A549 (cell line): Measurements from ENCODE around the gene SNX3. TPM values are rescaled to one million over a fixed set of nuclear protein-coding genes. Genes with fewer than 3 reads are reported as not detected.
"Not testable (repeated sequence)": the region's sequence is repeated elsewhere in the genome, so short reads cannot be mapped to it uniquely, and the experiment has no call there.

Experiments
- ATAC-seq, 2 experiments: fragments of 200-7000 bp in 1 of 2; fragments of >200 bp in 1 of 2; cut with Nextera tagmentation in 1 of 2; cut with Tn5 transposase in 1 of 2; 3 replicates each; pipeline versions ENCODE4 v1.8.0 to v1.9.1; 2018 to 2020; ENCODE audit warnings: mild to moderate bottlenecking in 1 of 2, moderate library complexity in 1 of 2
- CTCF ChIA-PET: fragments of 300-600 bp; sonication (Branson Sonifier 250); formaldehyde crosslinking; extraction: SDS; loops from one replicate; lab custom pipeline; 2021; ENCODE audit warnings: antibody characterized with exemption, inconsistent platforms; lab: Yijun Ruan, JAX
- POLR2A ChIA-PET: fragments of 350-600 bp; formaldehyde crosslinking; extraction: SDS; loops from one replicate; lab custom pipeline; 2021; ENCODE audit warnings: antibody characterized with exemption, inconsistent platforms; lab: Yijun Ruan, JAX
- DNase-seq, 2 experiments: peaks; one replicate each; pipeline versions ENCODE4 v3.0.0 to v3.0.0-alpha.2; 2011 to 2016; ENCODE audit warnings: low read depth in 1 of 2, low spot score in 1 of 2
- FAIRE-seq: peaks from 2 replicates; lab custom pipeline; 2011; peaks lifted over from hg19 to GRCh38; lab: Jason Lieb, UNC
- H3K27ac ChIP-seq, 2 experiments: fragments of >200 bp; sonication (Bioruptor Twin); formaldehyde crosslinking; 3 replicates each; pipeline ENCODE4 v1.5.1; 2016 to 2017
- H3K4me1 ChIP-seq: fragments of >200 bp; sonication (Bioruptor Twin); formaldehyde crosslinking; 3 replicates; pipeline ENCODE4 v1.6.1; 2016
- H3K4me2 ChIP-seq: fragments of >200 bp; sonication (Bioruptor Twin); formaldehyde crosslinking; 3 replicates; pipeline ENCODE4 v1.6.1; 2016
- H3K4me3 ChIP-seq: fragments of >200 bp; sonication (Bioruptor Twin); formaldehyde crosslinking; 3 replicates; pipeline ENCODE4 v1.5.1; 2016
- H3K9me3 ChIP-seq: fragments of >200 bp; sonication (Bioruptor Twin); formaldehyde crosslinking; 3 replicates; pipeline ENCODE4 v1.6.1; 2016
- BHLHE40 ChIP-seq: IDR thresholded peaks from 2 replicates; pipeline ENCODE4 v1.6.1; 2012; ENCODE audit warnings: low read depth, low read length, inconsistent platforms
- CEBPB ChIP-seq, 2 experiments: fragments of >200 bp in 1 of 2; sonication (Bioruptor Twin) in 1 of 2; formaldehyde crosslinking in 1 of 2; IDR thresholded peaks; 2 replicates each; pipeline ENCODE4 v1.6.1; 2012 to 2016
- EHF ChIP-seq: fragments of 250-450 bp; sonication (Bioruptor Pico); IDR thresholded peaks from 2 replicates; pipeline ENCODE4 v1.5.0; 2020; ENCODE audit warnings: mild to moderate bottlenecking
- EP300 ChIP-seq, 2 experiments: fragments of >200 bp; sonication (Bioruptor Twin); formaldehyde crosslinking; IDR thresholded peaks; 2 replicates in 1 of 2; 3 replicates in 1 of 2; pipeline ENCODE4 v1.6.1; 2016 to 2017
- ESRRA ChIP-seq: fragments of 150-350 bp; IDR thresholded peaks from 2 replicates; pipeline ENCODE4 v1.6.1; 2014; ENCODE audit warnings: mild to moderate bottlenecking, low read length, borderline replicate concordance
- HDAC2 ChIP-seq: fragments of 200-600 bp; sonication (generic); IDR thresholded peaks from 2 replicates; pipeline ENCODE4 v1.6.1; 2016
- HES2 ChIP-seq: fragments of >200 bp; sonication (Bioruptor Twin); formaldehyde crosslinking; IDR thresholded peaks from 2 replicates; pipeline ENCODE4 v1.6.1; 2016
- HEYL ChIP-seq: fragments of 250-450 bp; sonication (Bioruptor Pico); IDR thresholded peaks from 2 replicates; pipeline ENCODE4 v1.8.0; 2021; ENCODE audit warnings: mild to moderate bottlenecking, moderate library complexity
- HOXB13 ChIP-seq: fragments of 250-450 bp; sonication (Bioruptor Pico); IDR thresholded peaks from 2 replicates; pipeline ENCODE4 v1.5.0; 2020; ENCODE audit warnings: low read depth, mild to moderate bottlenecking, moderate library complexity
- JUN ChIP-seq, 2 experiments: fragments of >200 bp; sonication (Bioruptor Twin); formaldehyde crosslinking; IDR thresholded peaks; 2 replicates in 1 of 2; 3 replicates in 1 of 2; pipeline ENCODE4 v1.6.1; 2016 to 2017
- JUNB ChIP-seq: fragments of >200 bp; sonication (Bioruptor Twin); formaldehyde crosslinking; IDR thresholded peaks from 2 replicates; pipeline ENCODE4 v1.6.1; 2016
- MAX ChIP-seq: IDR thresholded peaks from 2 replicates; pipeline ENCODE4 v1.6.1; 2012
- MAZ ChIP-seq: fragments of 150-350 bp; IDR thresholded peaks from 2 replicates; pipeline ENCODE4 v1.6.1; 2014; ENCODE audit warnings: antibody characterized with exemption, low read depth, low read length, borderline replicate concordance
- NFE2L2 ChIP-seq: fragments of 150-350 bp; conservative IDR thresholded peaks from 2 replicates; pipeline ENCODE4 v1.6.1; 2014; ENCODE audit warnings: low read length
- NPAS2 ChIP-seq: fragments of 250-450 bp; sonication (Bioruptor Pico); IDR thresholded peaks from 2 replicates; pipeline ENCODE4 v1.8.0; 2022; ENCODE audit warnings: mild to moderate bottlenecking, moderate library complexity, borderline replicate concordance
- PBX3 ChIP-seq: IDR thresholded peaks from 2 replicates; pipeline ENCODE4 v1.6.1; 2012
- PHF8 ChIP-seq: fragments of 200-600 bp; sonication (generic); IDR thresholded peaks from 2 replicates; pipeline ENCODE4 v1.6.1; 2016; ENCODE audit warnings: low read depth, mild to moderate bottlenecking, antibody characterized with exemption, moderate library complexity, borderline replicate concordance
- POLR2AphosphoS2 ChIP-seq: conservative IDR thresholded peaks from 2 replicates; pipeline ENCODE4 v1.6.1; 2012; ENCODE audit warnings: low read length, improper control_type of control experiment, inconsistent platforms
- RARB ChIP-seq: fragments of 250-450 bp; sonication (Bioruptor Pico); IDR thresholded peaks from 2 replicates; pipeline ENCODE4 v1.8.0; 2021; ENCODE audit warnings: mild to moderate bottlenecking, moderate library complexity
- RCOR1 ChIP-seq: fragments of 150-350 bp; IDR thresholded peaks from 2 replicates; pipeline ENCODE4 v1.6.1; 2014; ENCODE audit warnings: antibody characterized with exemption, low read length, low read depth
- RNF2 ChIP-seq: fragments of 200-600 bp; sonication (generic); IDR thresholded peaks from 2 replicates; pipeline ENCODE4 v1.6.1; 2016; ENCODE audit warnings: low read depth, mild to moderate bottlenecking, antibody characterized with exemption, moderate library complexity, borderline replicate concordance
- SMC3 ChIP-seq: fragments of >200 bp; sonication (Bioruptor Twin); formaldehyde crosslinking; IDR thresholded peaks from 3 replicates; pipeline ENCODE4 v1.6.1; 2018; ENCODE audit warnings: inconsistent platforms
- SREBF2 ChIP-seq: fragments of 450-650 bp; IDR thresholded peaks from 2 replicates; pipeline ENCODE4 v1.6.1; 2014; ENCODE audit warnings: mild to moderate bottlenecking, moderate library complexity
- TFCP2L1 ChIP-seq: fragments of 250-450 bp; sonication (Bioruptor Pico); IDR thresholded peaks from 2 replicates; pipeline ENCODE4 v1.5.0; 2021; ENCODE audit warnings: mild to moderate bottlenecking
- ZFP36 ChIP-seq: fragments of 450-650 bp; IDR thresholded peaks from 2 replicates; pipeline ENCODE4 v1.6.1; 2014; ENCODE audit warnings: borderline replicate concordance; ENCODE audit not compliant: partially characterized antibody
- ZNF302 ChIP-seq: fragments of 250-450 bp; sonication (Bioruptor Pico); IDR thresholded peaks from 2 replicates; pipeline ENCODE4 v1.9.0; 2021; ENCODE audit warnings: inconsistent platforms, mild to moderate bottlenecking, moderate library complexity
- ZSCAN20 ChIP-seq: fragments of 250-450 bp; sonication (Bioruptor Pico); IDR thresholded peaks from 2 replicates; pipeline ENCODE4 v1.8.0; 2022; ENCODE audit warnings: mild to moderate bottlenecking, moderate library complexity
- WGBS: methylation state at CpG from one replicate; pipeline ENCODE4 v1.1.6; 2017; ENCODE audit errors: missing lambda C conversion rate; 5-methylcytosine and 5-hydroxymethylcytosine counted together
- polyA plus RNA-seq, 4 experiments: library from polyadenylated mRNA; depleted of rRNA in 3 of 4; stranded (reverse); fragments of >200 nt; fragmentation: RNase III in 1 of 4; extraction: RNeasy Plus Mini Kit Qiagen cat#74134 plus additional on column Dnase treatment in 1 of 4; gene quantifications; 2 replicates in 3 of 4; 3 replicates in 1 of 4; pipeline ENCODE4 v1.2.3, GENCODE V29; 2011 to 2017

Gene SNX3
- polyA plus RNA-seq, 2 of the 4 experiments (the other 2 are of a cell fraction): 106 to 214 TPM

GRCh38 chr6:108277295-108277694 lies 16.5 kb upstream of the SNX3 start:
- Histone ChIP-seq H3K27ac (no peak overlapping the region), H3K4me2 (no peak overlapping the region), H3K4me3 (no peak overlapping the region), H3K4me1 (no peaks in the 10 kb centered on the region), H3K9me3 (no peaks in the 10 kb centered on the region)
- DNase-seq (no peak), ATAC-seq (no peak), FAIRE-seq (no peak)
- CTCF ChIA-PET: no interaction called here
- TF ChIP-seq JUNB (no peak), TFCP2L1 (CRISPR knock-in tag) (no peak), HEYL (CRISPR knock-in tag) (no peak), RNF2 (no peak), ZSCAN20 (CRISPR knock-in tag) (no peak), NFE2L2 (no peak), MAZ (no peak), RCOR1 (no peak), SMC3 (no peak), CEBPB (IDR thresholded peaks at IDR 0.05) (no peak), PBX3 (no peak), SREBF2 (no peak), RARB (CRISPR knock-in tag) (no peak), HDAC2 (no peak), EP300 (IDR thresholded peaks at IDR 0.05) (no peak), JUN (IDR thresholded peaks at IDR 0.05) (no peak), ZFP36 (no peak), ESRRA (no peak)
- WGBS: 80% methylated on average over 1 of the region's 1 CpG
- POLR2A ChIA-PET: no interaction called here

GRCh38 chr6:108275976-108276375 lies 15.1 kb upstream of the SNX3 start:
- TF ChIP-seq POLR2AphosphoS2 (no peak), SMC3 (no peak), EHF (CRISPR knock-in tag) (no peak), HES2 (no peak), BHLHE40 (no peak)
- ATAC-seq: no peak
- DNase-seq: no peak
- 88% methylated on average over 2 of the region's 2 CpGs for whole genome bisulfite sequencing
- ChIA-PET CTCF (no interaction called here), POLR2A (no interaction called here)
- Histone ChIP-seq H3K4me2 (no peak overlapping the region), H3K27ac (no peak overlapping the region), H3K9me3 (no peaks in the 10 kb centered on the region), H3K4me1 (no peaks in the 10 kb centered on the region), H3K4me3 (no peak overlapping the region)
- no peak for FAIRE-seq

- no peak for ATAC-seq
- no peak for DNase-seq
- Histone ChIP-seq H3K27ac (no peak overlapping the region), H3K4me1 (no peaks in the 10 kb centered on the region), H3K9me3 (no peaks in the 10 kb centered on the region), H3K4me3 (no peak overlapping the region), H3K4me2 (no peak overlapping the region)
- ChIA-PET POLR2A (no interaction called here), CTCF (interaction anchor here (1.6 kb wide), 1 partner anchor 9 kb away, joined by 4 read pairs; no protein-coding TSS in a partner anchor)
- WGBS: 41% methylated on average over 2 of the region's 2 CpGs
- no peak for FAIRE-seq
- no peak for TF ChIP-seq HOXB13 (CRISPR knock-in tag)
- no peak for TF ChIP-seq RARB (CRISPR knock-in tag)
- TF ChIP-seq EHF (CRISPR knock-in tag): no peak
- TF ChIP-seq PHF8: no peak
- no peak for TF ChIP-seq ZNF302 (CRISPR knock-in tag)
- TF ChIP-seq CEBPB (IDR thresholded peaks at IDR 0.05): no peak
- TF ChIP-seq MAX: no peak
- no peak for TF ChIP-seq PBX3
- TF ChIP-seq NPAS2 (CRISPR knock-in tag): no peak
- TF ChIP-seq JUN (IDR thresholded peaks at IDR 0.05): no peak
Measured at GRCh38 chr6:108274546-108274945, 13.7 kb upstream of the SNX3 start.

GRCh38 chr6:108269955-108270354 lies 9.1 kb upstream of the SNX3 start:
- DNase-seq, CTCF ChIA-PET, FAIRE-seq, POLR2A ChIA-PET, H3K27ac ChIP-seq, H3K4me1 ChIP-seq, H3K4me2 ChIP-seq, ATAC-seq, H3K9me3 ChIP-seq, H3K4me3 ChIP-seq: not testable (repeated sequence)
- WGBS: no CpG with 5 or more reads among the region's 31 CpGs
